ENCODE data around the gene PCNX2. TPM values are rescaled to one million over a fixed set of nuclear protein-coding genes. Genes with fewer than 3 reads are reported as not detected.

The PCNX2 gene
- total and polyA plus RNA-seq, 2 experiments from 2014 or later = 5.0 to 13.7 TPM

DNA sequence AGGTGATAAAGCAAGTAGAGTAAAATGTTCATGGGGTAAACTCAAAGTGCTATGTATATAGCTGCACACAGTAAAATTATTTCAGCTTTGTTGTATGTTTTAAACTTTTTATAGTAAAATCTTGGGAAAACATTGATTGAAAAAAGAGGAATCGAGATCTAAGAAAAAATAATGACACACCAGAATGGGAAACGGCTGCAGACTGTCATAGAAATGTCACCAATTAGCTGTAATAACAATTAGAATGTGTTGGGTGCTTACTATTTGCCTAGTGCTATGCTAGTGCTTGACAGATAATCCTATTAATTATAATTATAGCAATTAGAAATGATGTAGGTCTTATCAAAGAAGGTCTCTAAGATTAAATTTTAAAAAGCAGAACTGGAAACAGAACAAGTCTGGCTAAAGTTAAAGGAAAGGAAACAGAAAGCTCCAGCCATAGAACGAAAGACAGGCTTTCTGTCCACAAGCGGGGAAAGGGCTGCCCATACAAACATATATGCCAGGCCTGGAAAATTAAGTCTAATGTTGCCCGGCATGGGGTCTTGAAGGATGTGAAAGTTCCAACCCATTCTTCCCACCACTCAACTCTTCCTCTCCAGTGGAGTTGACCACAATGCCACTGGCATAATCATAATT lies 5.0 kb downstream of the PCNX2 start:
- no peaks in the 10 kb centered on the region for H3K27me3 ChIP-seq (replicated peaks; ENCODE audit: insufficient read depth)
- H3K9me2 ChIP-seq (ENCODE audit: insufficient read depth) = no peaks in the 10 kb centered on the region
- H3K4me2 ChIP-seq (ENCODE audit: unreplicated experiment) = no peak overlapping the region
- WGBS, 2 experiments (ENCODE audit: low coverage in 1 of 2, low lambda C conversion rate in 2 of 2, missing lambda C conversion rate in 2 of 2) = 70 to 74% methylated on average over 5 of the region's 5 CpGs
- H4K20me1 ChIP-seq (ENCODE audit: insufficient read depth) = no peaks in the 10 kb centered on the region
- H3K4me1 ChIP-seq (ENCODE audit: insufficient read depth) = peaks cover 17% of the 10 kb centered on the region
- H3F3A ChIP-seq (ENCODE audit: insufficient read depth) = peaks cover 26% of the 10 kb centered on the region; the same call in 1 of the 2 replicates
- in situ Hi-C loops (cut with MboI) = no loop called here
- DNase-seq = no peak
- TF ChIP-seq EZH2phosphoT487 (IDR thresholded peaks at IDR 0.05; ENCODE audit: insufficient read depth, low read depth) (no peak), EZH2 (IDR thresholded peaks at IDR 0.05; ENCODE audit: insufficient read depth, poor library complexity, severe bottlenecking) (no peak)
- H3K9ac ChIP-seq = no peak overlapping the region
- no peaks in the 10 kb centered on the region for H3K9me3 ChIP-seq (ENCODE audit: low read depth)
- H3K79me2 ChIP-seq (ENCODE audit: insufficient read depth) = peaks cover 89% of the 10 kb centered on the region
- no peaks in the 10 kb centered on the region for H3K36me3 ChIP-seq (ENCODE audit: low read depth)
- H3K4me3 ChIP-seq = no peak overlapping the region
- no peak overlapping the region for H3K27ac ChIP-seq
- no peak overlapping the region for H2AFZ ChIP-seq

DNA sequence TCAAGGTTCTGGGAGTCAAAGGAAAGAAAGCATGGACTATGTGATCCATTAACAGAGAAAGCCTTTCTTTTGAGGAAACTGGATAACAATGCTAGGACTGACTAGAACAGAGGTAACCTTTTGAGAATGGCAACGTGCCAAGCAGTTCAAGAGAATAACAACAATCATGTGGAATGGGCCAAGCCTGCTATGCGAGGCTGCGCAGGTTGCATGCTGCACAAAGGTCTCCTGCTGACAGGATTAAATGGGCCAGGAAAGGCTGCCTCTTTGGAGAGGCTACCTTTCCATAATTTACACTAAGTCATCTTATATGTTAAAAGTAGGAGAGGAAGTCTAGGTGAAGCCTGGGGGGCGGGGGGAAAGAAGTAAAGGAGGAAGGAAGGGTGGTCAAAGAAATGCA lies 5.8 kb downstream of the PCNX2 start:
- no peaks in the 10 kb centered on the region for H4K20me1 ChIP-seq (ENCODE audit: insufficient read depth)
- H3K27me3 ChIP-seq (replicated peaks; ENCODE audit: insufficient read depth) = no peaks in the 10 kb centered on the region
- H3K36me3 ChIP-seq (ENCODE audit: low read depth) = no peaks in the 10 kb centered on the region
- 71 to 73% methylated on average over 4 of the region's 4 CpGs for WGBS, 2 experiments (ENCODE audit: low coverage in 1 of 2, low lambda C conversion rate in 2 of 2, missing lambda C conversion rate in 2 of 2)
- H3K4me2 ChIP-seq (ENCODE audit: unreplicated experiment) = no peak overlapping the region
- TF ChIP-seq EZH2phosphoT487 (IDR thresholded peaks at IDR 0.05; ENCODE audit: insufficient read depth, low read depth) = no peak
- TF ChIP-seq EZH2 (IDR thresholded peaks at IDR 0.05; ENCODE audit: insufficient read depth, poor library complexity, severe bottlenecking) = no peak
- peaks cover 88% of the 10 kb centered on the region for H3K79me2 ChIP-seq (ENCODE audit: insufficient read depth)
- peaks cover 25% of the 10 kb centered on the region; the same call in 1 of the 2 replicates for H3F3A ChIP-seq (ENCODE audit: insufficient read depth)
- no peaks in the 10 kb centered on the region for H3K9me2 ChIP-seq (ENCODE audit: insufficient read depth)
- no peak overlapping the region for H3K4me3 ChIP-seq
- H3K4me1 ChIP-seq (ENCODE audit: insufficient read depth) = peaks cover 16% of the 10 kb centered on the region
- DNase-seq = no peak
- in situ Hi-C loops (cut with MboI) = no loop called here
- no peak overlapping the region for H2AFZ ChIP-seq
- no peak overlapping the region for H3K27ac ChIP-seq
- H3K9me3 ChIP-seq (ENCODE audit: low read depth) = no peaks in the 10 kb centered on the region
- no peak overlapping the region for H3K9ac ChIP-seq

DNA sequence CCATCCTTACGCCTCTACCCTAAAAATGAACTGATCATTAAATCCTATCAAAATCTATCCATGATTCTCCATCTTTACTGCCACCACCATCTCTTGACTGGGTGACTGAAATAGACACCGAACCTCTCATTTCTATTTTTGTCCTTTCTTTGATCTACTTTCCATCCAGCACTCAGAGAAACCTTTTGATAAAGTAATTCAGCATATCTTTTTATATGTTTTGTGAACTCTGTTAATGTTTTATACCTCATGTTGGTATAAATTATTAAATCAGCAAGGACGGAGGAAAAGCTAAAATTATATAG lies 13.0 kb downstream of the PCNX2 start:
- Histone ChIP-seq H3K4me3 (no peak overlapping the region), H3K36me3 (ENCODE audit: low read depth) (no peaks in the 10 kb centered on the region), H3K79me2 (ENCODE audit: insufficient read depth) (peaks cover 70% of the 10 kb centered on the region), H3K9me2 (ENCODE audit: insufficient read depth) (no peaks in the 10 kb centered on the region), H3K27ac (no peak overlapping the region), H2AFZ (no peak overlapping the region), H3K4me1 (ENCODE audit: insufficient read depth) (no peaks in the 10 kb centered on the region), H4K20me1 (ENCODE audit: insufficient read depth) (no peaks in the 10 kb centered on the region), H3K9ac (no peak overlapping the region), H3K4me2 (ENCODE audit: unreplicated experiment) (no peak overlapping the region), H3F3A (ENCODE audit: insufficient read depth) (no peaks in the 10 kb centered on the region), H3K9me3 (ENCODE audit: low read depth) (no peaks in the 10 kb centered on the region), H3K27me3 (replicated peaks; ENCODE audit: insufficient read depth) (no peaks in the 10 kb centered on the region)
- 98 to 99% methylated on average over 3 of the region's 3 CpGs for WGBS, 2 experiments (ENCODE audit: low coverage in 1 of 2, low lambda C conversion rate in 2 of 2, missing lambda C conversion rate in 2 of 2)
- in situ Hi-C loops (cut with MboI) = no loop called here
- DNase-seq = no peak
- TF ChIP-seq EZH2phosphoT487 (IDR thresholded peaks at IDR 0.05; ENCODE audit: insufficient read depth, low read depth) (no peak), EZH2 (IDR thresholded peaks at IDR 0.05; ENCODE audit: insufficient read depth, poor library complexity, severe bottlenecking) (no peak)

DNA sequence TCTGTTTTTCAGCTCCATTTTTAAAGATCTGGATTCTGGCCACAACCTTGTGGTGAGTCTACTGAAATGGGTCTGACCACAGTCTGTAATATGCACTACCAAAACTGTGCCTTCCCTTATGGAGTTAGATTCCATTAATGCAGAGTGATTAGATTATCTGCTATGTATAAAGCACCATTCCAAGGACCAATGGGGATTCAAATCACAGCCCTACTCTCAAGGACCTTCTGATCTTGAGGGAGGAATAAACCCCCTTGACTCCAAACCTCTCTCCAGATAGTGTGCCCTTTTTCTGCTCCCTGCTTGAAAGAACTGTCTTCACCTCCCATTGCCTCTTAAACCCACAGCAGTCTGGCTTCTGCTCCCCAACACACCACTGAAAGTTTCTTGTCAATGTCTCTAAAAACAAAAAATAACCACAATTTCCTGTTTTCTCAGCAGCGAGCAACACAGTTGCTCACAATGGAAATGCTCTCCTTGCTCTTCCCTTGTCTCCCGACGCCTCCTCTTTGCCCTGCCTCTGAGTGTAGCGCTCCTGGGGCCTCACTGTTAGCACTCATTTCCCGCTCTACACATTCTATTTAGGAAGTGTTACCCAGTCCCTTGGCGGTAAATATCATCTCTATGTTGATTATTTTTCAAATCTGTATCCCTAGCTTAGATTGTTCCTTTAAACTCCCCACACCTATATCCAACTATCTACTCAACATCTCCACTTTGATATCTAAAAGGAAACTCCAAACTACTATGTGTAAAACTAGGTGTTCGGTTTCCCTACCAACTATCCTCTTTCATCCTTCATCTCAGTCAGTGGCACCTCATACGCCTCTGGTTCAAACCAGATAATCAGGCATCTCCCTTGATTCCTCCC lies 13.6 kb downstream of the PCNX2 start:
- Histone ChIP-seq H4K20me1 (ENCODE audit: insufficient read depth) (no peaks in the 10 kb centered on the region), H3K4me2 (ENCODE audit: unreplicated experiment) (no peak overlapping the region), H3K27ac (no peak overlapping the region), H3K4me3 (no peak overlapping the region), H3K9ac (no peak overlapping the region), H3K79me2 (ENCODE audit: insufficient read depth) (peaks cover 64% of the 10 kb centered on the region), H3K9me2 (ENCODE audit: insufficient read depth) (no peaks in the 10 kb centered on the region), H3K36me3 (ENCODE audit: low read depth) (no peaks in the 10 kb centered on the region), H3F3A (ENCODE audit: insufficient read depth) (no peaks in the 10 kb centered on the region), H3K9me3 (ENCODE audit: low read depth) (no peaks in the 10 kb centered on the region), H3K27me3 (replicated peaks; ENCODE audit: insufficient read depth) (no peaks in the 10 kb centered on the region), H2AFZ (no peak overlapping the region), H3K4me1 (ENCODE audit: insufficient read depth) (no peaks in the 10 kb centered on the region)
- in situ Hi-C loops (cut with MboI) = no loop called here
- peak; percentile 27 for DNase-seq
- WGBS, 2 experiments (ENCODE audit: low coverage in 1 of 2, low lambda C conversion rate in 2 of 2, missing lambda C conversion rate in 2 of 2) = 90 to 96% methylated on average over 8 of the region's 8 CpGs
- TF ChIP-seq EZH2phosphoT487 (IDR thresholded peaks at IDR 0.05; ENCODE audit: insufficient read depth, low read depth) (no peak), EZH2 (IDR thresholded peaks at IDR 0.05; ENCODE audit: insufficient read depth, poor library complexity, severe bottlenecking) (no peak)

Measured in GM23248 (cell line).